A673 (cell line): ENCODE measurements around the gene OR13C4. TPM values are rescaled to one million over a fixed set of nuclear protein-coding genes. Genes with fewer than 3 reads are reported as not detected.

Source experiments
- BruUV-seq: library from RNA; stranded (reverse); fragments of 400-500 nt; replicated peaks from 2 replicates; lab custom pipeline; 2021; lab: Mats Ljungman, UMichigan
- CTCF ChIA-PET: fragments of 300-600 bp; sonication (Branson Sonifier 250); formaldehyde crosslinking; loops from one replicate; lab custom pipeline; 2022; ENCODE audit warnings: antibody characterized with exemption; lab: Charles Lee
- POLR2A ChIA-PET: fragments of 300-600 bp; sonication (Branson Sonifier 250); formaldehyde crosslinking; loops from one replicate; lab custom pipeline; 2022; ENCODE audit warnings: antibody characterized with exemption; ENCODE audit not compliant: low non-redundant PET; lab: Charles Lee
- DNase-seq: peaks from one replicate; pipeline ENCODE4 v3.0.0-alpha.2; 2015; ENCODE audit warnings: low spot score
- H3K27ac ChIP-seq: fragments of 200-600 bp; sonication (generic); 2 replicates; pipeline ENCODE4 v1.5.1; 2016; ENCODE audit warnings: mixed run types, low read depth, mild to moderate bottlenecking, mixed read lengths, antibody characterized with exemption, low read length; ENCODE audit not compliant: poor library complexity, severe bottlenecking
- H3K27me3 ChIP-seq: fragments of 200-600 bp; sonication (generic); replicated peaks from 2 replicates; pipeline ENCODE4 v1.6.1; 2017; ENCODE audit warnings: mixed run types, low read depth, mild to moderate bottlenecking, mixed read lengths, antibody characterized with exemption, low read length; ENCODE audit not compliant: insufficient read depth, poor library complexity
- H3K36me3 ChIP-seq: fragments of 200-600 bp; sonication (generic); 2 replicates; pipeline ENCODE4 v1.6.1; 2016; ENCODE audit warnings: mixed run types, mild to moderate bottlenecking, mixed read lengths, antibody characterized with exemption, low read length; ENCODE audit not compliant: insufficient read depth, poor library complexity, severe bottlenecking
- H3K4me1 ChIP-seq: fragments of 200-600 bp; sonication (generic); 2 replicates; pipeline ENCODE4 v1.6.1; 2017; ENCODE audit warnings: mixed run types, mild to moderate bottlenecking, mixed read lengths, antibody characterized with exemption, low read length; ENCODE audit not compliant: insufficient read depth, poor library complexity, severe bottlenecking
- H3K4me3 ChIP-seq: fragments of 200-600 bp; sonication (generic); 2 replicates; pipeline ENCODE4 v1.5.1; 2016; ENCODE audit warnings: low read depth, mixed run types, mild to moderate bottlenecking, mixed read lengths, low read length; ENCODE audit not compliant: poor library complexity, severe bottlenecking
- H3K9me3 ChIP-seq: fragments of 200-600 bp; sonication (generic); 2 replicates; pipeline ENCODE4 v1.6.1; 2016; ENCODE audit warnings: mixed run types, low read depth, mild to moderate bottlenecking, mixed read lengths, antibody characterized with exemption, low read length; ENCODE audit not compliant: poor library complexity, severe bottlenecking
- CTCF ChIP-seq: fragments of 300-800, 200-600 bp; sonication (generic); conservative IDR thresholded peaks from 2 replicates; pipeline ENCODE4 v1.5.1; 2017; ENCODE audit warnings: low read depth, mild to moderate bottlenecking, antibody characterized with exemption, low read length, moderate library complexity, mixed read lengths
- EZH2 ChIP-seq: fragments of 200-600 bp; sonication (generic); IDR thresholded peaks from 2 replicates; pipeline ENCODE4 v1.6.1; 2017; ENCODE audit warnings: borderline replicate concordance, low read depth, mild to moderate bottlenecking, mixed read lengths, antibody characterized with exemption, low read length; ENCODE audit not compliant: poor library complexity, severe bottlenecking
- intact Hi-C: fragments of 100-400 bp; cut with micrococcal nuclease; formaldehyde crosslinking; loops from one replicate; pipeline ENCODE4 v1.10.0; 2022; ENCODE audit not compliant: unreplicated experiment
- total RNA-seq: library from RNA; stranded (reverse); gene quantifications from 2 replicates; pipeline ENCODE4 v1.2.3, GENCODE V29; 2021

The OR13C4 gene
- total RNA-seq, 1 experiment from 2014 or later, result not detected

DNA sequence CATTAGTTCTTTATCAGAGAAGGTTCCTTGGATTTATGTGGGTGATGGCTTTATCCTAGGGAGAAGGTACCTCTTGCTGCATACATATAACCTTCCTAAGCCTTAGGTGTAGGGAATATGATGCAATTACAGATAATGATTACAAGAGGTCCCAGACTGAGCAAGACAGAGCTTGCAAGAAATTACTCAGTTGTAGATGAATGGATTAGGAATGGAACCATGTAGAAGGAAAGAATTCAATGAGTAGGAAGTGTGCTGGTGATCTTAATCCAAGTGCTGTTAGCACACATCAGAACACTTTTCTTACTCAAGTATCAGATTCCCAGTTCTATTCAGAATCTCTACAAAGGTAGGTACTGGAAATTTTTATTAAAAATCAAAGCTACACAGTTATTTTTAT lies 20.4 kb downstream of the OR13C4 start:
- H3K4me1 ChIP-seq, result no peaks in the 10 kb centered on the region
- H3K36me3 ChIP-seq, result no peaks in the 10 kb centered on the region
- no peaks in the 10 kb centered on the region for H3K9me3 ChIP-seq
- no peak overlapping the region for H3K4me3 ChIP-seq
- no peak overlapping the region for H3K27ac ChIP-seq
- H3K27me3 ChIP-seq, result no peaks in the 10 kb centered on the region
- intact Hi-C loops, result no loop called here
- ChIA-PET POLR2A (no interaction called here), CTCF (no interaction called here)
- DNase-seq, result no peak
- TF ChIP-seq EZH2 (no peak), CTCF (no peak)
- no TSS peak for BruUV-seq

- CTCF ChIA-PET, result no interaction called here
- BruUV-seq, result no TSS peak
- intact Hi-C loops, result no loop called here
Measured at GRCh38 chr9:104503963-104504362, 23.0 kb downstream of the OR13C4 start, which contains the start of gene OR13F1. Gene OR13F1, plus strand, starts transcription at chr9:104504263. Its CDS starts 0 bp downstream, at chr9:104504263.

GRCh38 chr9:104503440-104503839 lies 23.6 kb downstream of the OR13C4 start:
- Histone ChIP-seq H3K27ac (no peak overlapping the region), H3K9me3 (no peaks in the 10 kb centered on the region), H3K4me3 (no peak overlapping the region), H3K4me1 (no peaks in the 10 kb centered on the region), H3K27me3 (no peaks in the 10 kb centered on the region), H3K36me3 (no peaks in the 10 kb centered on the region)
- ChIA-PET CTCF (no interaction called here), POLR2A (no interaction called here)
- BruUV-seq, result no TSS peak
- intact Hi-C loops, result no loop called here
- TF ChIP-seq CTCF (no peak), EZH2 (no peak)
- DNase-seq, result no peak

More at GRCh38 chr9:104503963-104504362, 23.0 kb downstream of the OR13C4 start, which contains the start of gene OR13F1:
- Histone ChIP-seq H3K36me3 (no peaks in the 10 kb centered on the region), H3K4me1 (no peaks in the 10 kb centered on the region), H3K4me3 (no peak within 1 kb of the TSS), H3K27me3 (no peaks in the 10 kb centered on the region), H3K27ac (no peak within 1 kb of the TSS), H3K9me3 (no peaks in the 10 kb centered on the region)
- no peak for DNase-seq
- TF ChIP-seq CTCF (no peak), EZH2 (no peak)
- POLR2A ChIA-PET, result no interaction called here
